Measurements from ENCODE around the gene C9orf78.

C9orf78 gene, protein sequence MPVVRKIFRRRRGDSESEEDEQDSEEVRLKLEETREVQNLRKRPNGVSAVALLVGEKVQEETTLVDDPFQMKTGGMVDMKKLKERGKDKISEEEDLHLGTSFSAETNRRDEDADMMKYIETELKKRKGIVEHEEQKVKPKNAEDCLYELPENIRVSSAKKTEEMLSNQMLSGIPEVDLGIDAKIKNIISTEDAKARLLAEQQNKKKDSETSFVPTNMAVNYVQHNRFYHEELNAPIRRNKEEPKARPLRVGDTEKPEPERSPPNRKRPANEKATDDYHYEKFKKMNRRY

DNA sequence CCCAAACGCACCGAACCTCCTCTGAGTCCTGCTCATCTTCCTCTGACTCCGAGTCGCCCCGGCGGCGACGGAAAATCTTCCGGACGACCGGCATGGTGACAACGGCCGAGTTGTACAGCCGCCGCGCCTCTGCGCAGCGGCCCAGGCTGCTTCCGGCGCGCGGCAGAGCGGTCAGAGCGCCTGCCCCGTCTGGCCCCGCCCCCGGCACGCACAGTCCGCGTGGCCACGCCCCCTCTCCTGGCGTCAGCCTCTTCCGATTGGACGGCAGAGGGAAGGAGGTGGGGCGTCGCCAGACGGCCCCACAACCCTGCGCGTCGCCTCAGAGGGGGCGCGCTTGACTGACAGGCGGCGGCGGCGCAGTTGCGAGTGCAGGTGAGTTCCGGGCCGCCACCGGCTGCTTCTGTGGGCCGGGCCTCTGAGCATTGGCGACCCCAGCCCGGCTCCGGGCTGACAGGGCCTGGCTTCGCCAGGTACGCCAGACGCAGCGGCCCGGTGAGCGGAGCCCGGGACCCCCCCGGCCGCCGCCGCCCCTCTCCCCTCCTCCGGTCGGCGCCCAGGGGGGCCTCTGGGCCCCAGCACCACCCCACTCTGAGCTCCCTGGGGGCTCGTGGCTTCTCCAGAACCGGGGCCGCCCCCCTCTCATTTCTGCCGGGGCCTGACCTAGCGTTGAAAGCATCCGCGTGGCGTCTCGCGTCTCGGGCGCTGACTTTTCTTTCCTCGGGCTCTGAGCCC lies at the start of gene C9orf78, which contains the start of gene USP20:
C9orf78 (minus strand) TSS at position 148 of the 732 bp plus-strand sequence; CDS start at position 94, 54 bp downstream.
USP20 (plus strand) TSS at position 331 of the 732 bp plus-strand sequence. CDS start 17,098 bp downstream, outside the sequence.
- DNase-seq = peak; percentile 97

GRCh38 chr9:129884220-129885017 lies 49.3 kb upstream of the C9orf78 start:
- DNase-seq = peak; percentile 97

- DNase-seq = no peak
These were observed 46.7 kb upstream of the C9orf78 start for GRCh38 chr9:129881547-129882324.

- no peak for DNase-seq
These were observed 45.8 kb upstream of the C9orf78 start for GRCh38 chr9:129880654-129881546.

- DNase-seq = no peak
These were observed 45.0 kb upstream of the C9orf78 start for GRCh38 chr9:129879991-129880653.

- no peak for DNase-seq
These were observed 44.1 kb upstream of the C9orf78 start for GRCh38 chr9:129879103-129879699.

DNA sequence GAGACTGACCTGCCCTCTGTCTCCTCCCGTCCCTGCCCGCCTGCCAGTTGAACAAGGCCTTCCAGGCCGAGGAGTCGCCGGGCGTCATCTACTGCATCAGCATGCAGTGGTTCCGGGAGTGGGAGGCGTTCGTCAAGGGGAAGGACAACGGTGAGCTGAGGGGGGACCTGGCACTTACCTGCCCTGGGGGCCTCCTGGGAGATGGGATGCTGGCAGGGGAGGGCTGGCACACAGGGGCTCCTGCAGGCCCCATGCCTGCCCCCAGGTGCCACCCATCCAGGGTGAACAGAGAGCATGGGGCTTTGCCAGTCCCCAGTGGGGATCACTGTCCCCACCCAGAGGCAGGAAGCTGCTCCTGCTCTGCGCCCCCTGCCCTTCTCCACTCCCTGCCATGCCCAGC lies 43.2 kb upstream of the C9orf78 start:
- DNase-seq = no peak

DNA sequence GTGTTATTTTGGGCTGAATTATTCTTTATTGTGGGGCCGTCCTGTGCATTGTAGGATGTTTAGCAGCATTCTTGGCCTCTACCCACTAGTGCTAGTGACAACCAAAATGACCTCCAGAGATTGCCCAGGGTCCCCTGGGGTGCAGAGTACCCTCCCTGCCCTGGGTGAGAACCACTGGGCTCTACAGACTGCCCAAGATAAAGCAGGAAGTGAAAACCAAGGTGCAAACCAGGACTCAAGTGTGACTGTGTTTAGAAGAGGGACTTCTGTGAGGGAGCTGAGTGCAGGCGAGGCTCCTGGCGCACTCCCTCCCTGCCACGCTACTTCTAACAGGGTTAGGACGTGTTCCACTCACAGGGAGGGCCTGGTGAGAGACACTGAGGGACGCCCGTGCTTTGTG lies 41.7 kb upstream of the C9orf78 start:
- no peak for DNase-seq

GRCh38 chr9:129875687-129876395 lies 40.8 kb upstream of the C9orf78 start:
- no peak for DNase-seq

GRCh38 chr9:129875181-129875611 lies 40.1 kb upstream of the C9orf78 start:
- no peak for DNase-seq

- no peak for DNase-seq
These were observed 39.4 kb upstream of the C9orf78 start for GRCh38 chr9:129874261-129875101.

GRCh38 chr9:129873563-129874190 lies 38.6 kb upstream of the C9orf78 start:
- DNase-seq = no peak

GRCh38 chr9:129871046-129871445 lies 36.0 kb upstream of the C9orf78 start:
- no peak for DNase-seq

DNA sequence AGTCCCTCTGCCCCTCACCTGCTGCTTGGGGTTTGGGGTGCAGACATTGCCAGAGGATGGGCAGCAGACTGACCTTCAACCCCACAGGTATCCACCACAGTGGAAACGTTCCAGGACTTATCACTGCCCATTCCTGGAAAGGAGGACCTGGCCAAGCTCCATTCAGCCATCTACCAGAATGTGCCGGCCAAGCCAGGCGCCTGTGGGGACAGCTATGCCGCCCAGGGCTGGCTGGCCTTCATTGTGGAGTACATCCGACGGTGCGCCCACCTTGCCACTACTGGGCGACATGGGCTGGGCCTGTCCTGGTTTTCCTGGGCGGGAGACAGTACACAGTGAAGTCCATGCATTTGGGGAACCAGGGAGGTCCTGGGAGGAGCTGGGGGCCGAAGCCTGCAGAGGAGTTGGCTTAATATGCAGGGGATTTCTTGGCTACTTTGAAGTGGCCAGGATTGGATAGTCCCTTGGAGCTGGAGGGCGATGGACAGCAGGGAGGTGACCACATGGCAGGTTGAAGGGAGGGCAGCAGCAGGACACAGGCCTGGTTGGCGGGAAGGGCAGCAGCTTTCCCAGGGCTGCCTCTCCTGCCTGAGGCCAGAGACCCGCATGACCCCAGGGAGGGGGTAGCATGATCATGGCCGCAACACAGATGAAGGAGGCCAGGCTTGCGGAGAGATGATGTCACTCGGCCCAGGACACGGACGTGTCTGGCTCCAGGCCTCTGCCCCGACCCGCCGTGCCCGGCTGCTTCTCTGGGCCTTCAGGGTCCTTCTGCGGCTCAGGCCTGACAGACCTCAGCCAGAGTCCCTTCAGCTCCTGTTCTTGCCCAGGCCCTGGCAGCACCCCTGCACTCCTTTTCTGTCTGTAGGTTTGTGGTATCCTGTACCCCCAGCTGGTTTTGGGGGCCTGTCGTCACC lies 34.8 kb upstream of the C9orf78 start:
- no peak for DNase-seq

DNA sequence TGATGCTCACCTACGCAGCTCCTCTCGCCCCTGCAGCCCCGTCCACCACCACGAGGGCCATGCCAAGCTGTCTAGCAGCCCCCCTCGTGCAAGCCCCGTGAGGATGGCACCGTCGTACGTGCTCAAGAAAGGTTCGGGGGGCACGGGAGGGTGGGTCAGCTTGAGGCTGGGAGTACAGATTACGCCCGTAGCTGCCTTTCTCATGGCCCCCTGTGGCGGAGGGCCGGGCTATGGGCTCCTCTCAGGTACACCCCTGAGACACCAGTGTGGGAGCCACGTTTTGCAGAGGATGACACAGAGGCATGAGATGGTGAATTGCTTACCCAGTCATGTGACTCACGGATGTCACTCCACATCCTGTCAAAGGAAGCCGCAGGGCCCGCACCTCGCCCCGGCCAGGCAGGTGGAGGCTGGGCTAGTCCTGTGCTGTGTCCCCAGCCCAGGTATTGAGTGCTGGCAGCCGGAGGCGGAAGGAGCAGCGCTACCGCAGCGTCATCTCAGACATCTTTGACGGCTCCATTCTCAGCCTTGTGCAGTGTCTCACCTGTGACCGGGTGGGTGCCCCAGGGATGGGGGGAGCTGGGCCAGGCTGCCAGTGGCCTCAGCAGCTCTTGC lies 33.9 kb upstream of the C9orf78 start:
- peak; percentile 93 for DNase-seq

DNA sequence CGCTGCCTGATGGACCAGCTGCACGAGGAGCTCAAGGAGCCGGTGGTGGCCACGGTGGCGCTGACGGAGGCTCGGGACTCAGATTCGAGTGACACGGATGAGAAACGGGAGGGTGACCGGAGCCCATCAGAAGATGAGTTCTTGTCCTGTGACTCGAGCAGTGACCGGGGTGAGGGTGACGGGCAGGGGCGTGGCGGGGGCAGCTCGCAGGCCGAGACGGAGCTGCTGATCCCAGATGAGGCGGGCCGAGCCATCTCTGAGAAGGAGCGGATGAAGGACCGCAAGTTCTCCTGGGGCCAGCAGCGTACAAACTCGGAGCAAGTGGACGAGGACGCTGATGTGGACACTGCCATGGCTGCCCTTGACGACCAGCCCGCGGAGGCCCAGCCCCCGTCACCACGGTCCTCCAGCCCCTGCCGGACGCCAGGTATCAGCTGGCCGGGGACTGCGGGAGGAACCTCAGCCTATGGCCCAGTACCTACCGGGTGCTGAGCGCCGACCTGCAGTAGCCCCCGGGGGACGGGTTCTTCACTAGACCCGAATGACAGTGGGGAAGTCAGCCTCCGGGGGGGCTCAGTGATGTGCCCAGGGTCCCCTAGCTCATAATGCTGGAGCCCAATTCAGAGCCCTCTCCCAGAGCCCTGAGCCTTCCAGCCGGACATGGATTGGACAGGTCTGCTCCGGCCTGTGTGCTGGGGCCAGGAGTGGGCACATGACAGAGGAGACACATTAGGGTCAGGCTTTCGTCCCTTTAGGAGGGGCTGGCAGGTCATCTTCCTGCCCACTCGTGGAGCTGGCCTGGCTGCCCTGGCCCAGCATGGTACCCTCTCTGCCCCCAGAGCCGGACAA lies 33.2 kb upstream of the C9orf78 start:
- DNase-seq = no peak
